Kidney epithelial cell (primary cell): ENCODE measurements around the gene OSCAR. TPM values are rescaled to one million over a fixed set of nuclear protein-coding genes. Genes with fewer than 3 reads are reported as not detected.

Experiments used
- DNase-seq: peaks from one replicate; pipeline ENCODE4 v3.0.0-alpha.2; 2010; ENCODE audit warnings: low read depth
- H3K27me3 ChIP-seq: 2 replicates; pipeline ENCODE4 v1.6.0; 2011; ENCODE audit warnings: low read length; ENCODE audit not compliant: control insufficient read depth, insufficient read depth
- H3K36me3 ChIP-seq: 2 replicates; pipeline ENCODE4 v1.5.1; 2011; ENCODE audit warnings: low read length; ENCODE audit not compliant: control insufficient read depth, insufficient read depth
- H3K4me3 ChIP-seq: 2 replicates; pipeline ENCODE4 v1.5.1; 2011; ENCODE audit warnings: low read depth, mild to moderate bottlenecking, control low read depth, low read length
- CTCF ChIP-seq: IDR thresholded peaks from 2 replicates; pipeline ENCODE4 v1.5.1; 2011; ENCODE audit warnings: mild to moderate bottlenecking, moderate library complexity, low read length, control low read depth, inconsistent platforms; ENCODE audit not compliant: insufficient read depth, poor library complexity, severe bottlenecking
- total RNA-seq: library from RNA; depleted of rRNA; stranded (reverse); fragments of >200 nt; gene quantifications from 2 replicates; pipeline ENCODE4 v1.2.3, GENCODE V29; 2015

OSCAR gene
- total RNA-seq: 22.9 and 24.4 TPM in 2 replicates

GRCh38 chr19:54100561-54100960 is at the start of gene OSCAR:
Gene OSCAR (minus strand): TSS chr19:54100803. CDS start chr19:54100792, 11 bp downstream.
- Histone ChIP-seq H3K4me3 (no peak within 1 kb of the TSS), H3K36me3 (peaks cover under 1% of the 10 kb centered on the region), H3K27me3 (peaks cover 6% of the 10 kb centered on the region)
- no peak for TF ChIP-seq CTCF
- no peak for DNase-seq

- Histone ChIP-seq H3K27me3 (no peaks in the 10 kb centered on the region), H3K4me3 (no peak overlapping the region), H3K36me3 (peaks cover 8% of the 10 kb centered on the region)
- no peak for TF ChIP-seq CTCF
- no peak for DNase-seq
These were observed 48.6 kb upstream of the OSCAR start for GRCh38 chr19:54149021-54149812.

GRCh38 chr19:54148158-54148557 is 47.6 kb upstream of the OSCAR start:
- Histone ChIP-seq H3K27me3 (no peaks in the 10 kb centered on the region), H3K36me3 (peaks cover 5% of the 10 kb centered on the region), H3K4me3 (no peak overlapping the region)
- TF ChIP-seq CTCF: no peak
- no peak for DNase-seq

GRCh38 chr19:54147676-54148075 is 47.1 kb upstream of the OSCAR start:
- DNase-seq: no peak
- TF ChIP-seq CTCF: no peak
- Histone ChIP-seq H3K36me3 (peaks cover 5% of the 10 kb centered on the region), H3K4me3 (no peak overlapping the region), H3K27me3 (no peaks in the 10 kb centered on the region)

- TF ChIP-seq CTCF: no peak
- H3K36me3 ChIP-seq: peaks cover 4% of the 10 kb centered on the region
- H3K4me3 ChIP-seq: no peak overlapping the region
- no peak for DNase-seq
- no peaks in the 10 kb centered on the region for H3K27me3 ChIP-seq
These were observed 45.0 kb upstream of the OSCAR start for GRCh38 chr19:54145541-54146158.
